GM12878 (cell line): ENCODE data around the gene GALNT18.

ENCODE experiments used
- CBX5 ChIP-seq: sonication (generic); IDR thresholded peaks from 2 replicates; pipeline ENCODE4 v1.6.1; 2016; ENCODE audit warnings: low read depth, moderate library complexity, mild to moderate bottlenecking, inconsistent platforms
- MAX ChIP-seq: IDR thresholded peaks from 2 replicates; pipeline ENCODE4 v1.6.1; 2012; ENCODE audit warnings: low read depth, low read length, improper control_type of control experiment
- POLR2A ChIP-seq: IDR thresholded peaks from 2 replicates; pipeline ENCODE4 v1.6.1; 2011; ENCODE audit warnings: low read depth, mild to moderate bottlenecking, low read length
- RELA ChIP-seq: fragments of 450-650 bp; IDR thresholded peaks from 2 replicates; pipeline ENCODE4 v1.8.0; 2014; ENCODE audit warnings: borderline replicate concordance; ENCODE audit not compliant: partially characterized antibody
- REST ChIP-seq: IDR thresholded peaks from 2 replicates; pipeline ENCODE4 v1.6.1; 2012; ENCODE audit warnings: mild to moderate bottlenecking, low read depth, low read length
- TF ChIP-seq, protein P1 (sequence below), 3 experiments: IDR thresholded peaks in 2 of 3; conservative IDR thresholded peaks in 1 of 3; 2 replicates each; pipeline ENCODE4 v1.5.1; 2011; ENCODE audit warnings: low read depth in 3 of 3, low read length in 3 of 3, mild to moderate bottlenecking in 3 of 3, control low read depth in 2 of 3, moderate library complexity in 2 of 3, inconsistent platforms in 1 of 3, mixed read lengths in 1 of 3; ENCODE audit not compliant: control insufficient read depth in 2 of 3, insufficient read depth in 1 of 3; ENCODE audit errors: extremely low read depth in 1 of 3

- TF ChIP-seq CBX5 (no peak), REST (no peak), RELA (no peak), POLR2A (no peak), MAX (no peak)
- TF ChIP-seq, protein P1, sequence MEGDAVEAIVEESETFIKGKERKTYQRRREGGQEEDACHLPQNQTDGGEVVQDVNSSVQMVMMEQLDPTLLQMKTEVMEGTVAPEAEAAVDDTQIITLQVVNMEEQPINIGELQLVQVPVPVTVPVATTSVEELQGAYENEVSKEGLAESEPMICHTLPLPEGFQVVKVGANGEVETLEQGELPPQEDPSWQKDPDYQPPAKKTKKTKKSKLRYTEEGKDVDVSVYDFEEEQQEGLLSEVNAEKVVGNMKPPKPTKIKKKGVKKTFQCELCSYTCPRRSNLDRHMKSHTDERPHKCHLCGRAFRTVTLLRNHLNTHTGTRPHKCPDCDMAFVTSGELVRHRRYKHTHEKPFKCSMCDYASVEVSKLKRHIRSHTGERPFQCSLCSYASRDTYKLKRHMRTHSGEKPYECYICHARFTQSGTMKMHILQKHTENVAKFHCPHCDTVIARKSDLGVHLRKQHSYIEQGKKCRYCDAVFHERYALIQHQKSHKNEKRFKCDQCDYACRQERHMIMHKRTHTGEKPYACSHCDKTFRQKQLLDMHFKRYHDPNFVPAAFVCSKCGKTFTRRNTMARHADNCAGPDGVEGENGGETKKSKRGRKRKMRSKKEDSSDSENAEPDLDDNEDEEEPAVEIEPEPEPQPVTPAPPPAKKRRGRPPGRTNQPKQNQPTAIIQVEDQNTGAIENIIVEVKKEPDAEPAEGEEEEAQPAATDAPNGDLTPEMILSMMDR (IDR thresholded peaks at IDR 0.05 in 2 of 3, conservative IDR thresholded peaks at IDR 0.05 in 1 of 3; ENCODE audit: control insufficient read depth in 2 of 3, extremely low read depth in 1 of 3, insufficient read depth in 1 of 3, low read depth in 3 of 3, low read length in 3 of 3), result no peak
These were observed 46.5 kb upstream of the GALNT18 start for GRCh38 chr11:11668274-11668673.
